ENCODE data around the gene SUN1.

Gene SUN1

GRCh38 chr7:816300-816750, 16.0 kb upstream of the SUN1 start:
- Histone ChIP-seq H3K27ac (peak overlapping the region; percentile 95 to 97), H3K9me3 (no peaks in the 10 kb centered on the region), H3K4me1 (peaks cover 5 to 74% (median 52%) of the 10 kb centered on the region in 4 donors), H3K27me3 (no peaks in the 10 kb centered on the region), H3K4me3 (peak overlapping the region; percentile 96 to 97), H3K36me3 (no peaks in the 10 kb centered on the region)
- intact Hi-C loops (cut with DNase I; ENCODE audit: low total_unique reads) = loop anchor here (10.0 kb wide), 1 partner anchor 58 kb away; the partner anchor contains the start of gene GET4
- peak; percentile 99 for DNase-seq
- TF ChIP-seq CTCF (IDR thresholded peaks at IDR 0.05) = no peak

GRCh38 chr7:816751-817671, 15.3 kb upstream of the SUN1 start:
- TF ChIP-seq CTCF (IDR thresholded peaks at IDR 0.05) = no peak
- Histone ChIP-seq H3K27me3 (no peaks in the 10 kb centered on the region), H3K27ac (peak overlapping the region; percentile 95 to 97), H3K4me1 (peaks cover 5 to 75% (median 52%) of the 10 kb centered on the region in 4 donors), H3K4me3 (peak overlapping the region; percentile 96 to 97), H3K9me3 (no peaks in the 10 kb centered on the region), H3K36me3 (no peaks in the 10 kb centered on the region)
- intact Hi-C loops (cut with DNase I; ENCODE audit: low total_unique reads) = loop anchor here (10.0 kb wide), 1 partner anchor 58 kb away; the partner anchor contains the start of gene GET4
- DNase-seq = no peak

- peak overlapping the region; percentile 95 to 97 for H3K27ac ChIP-seq
- H3K4me1 ChIP-seq = peaks cover 5 to 76% (median 54%) of the 10 kb centered on the region in 4 donors
- DNase-seq = no peak
- no peaks in the 10 kb centered on the region for H3K27me3 ChIP-seq
- peaks cover 0 to 6% (median 0%) of the 10 kb centered on the region in 3 donors for H3K36me3 ChIP-seq
- intact Hi-C loops (cut with DNase I; ENCODE audit: low total_unique reads) = loop anchor here (10.0 kb wide), 1 partner anchor 57 kb away; the partner anchor contains the start of gene GET4
- peak; percentile 32 to 43 for TF ChIP-seq CTCF (IDR thresholded peaks at IDR 0.05)
- H3K9me3 ChIP-seq = no peaks in the 10 kb centered on the region
- peak overlapping the region; percentile 96 to 97 for H3K4me3 ChIP-seq
Observed at GRCh38 chr7:818031-818699, 14.1 kb upstream of the SUN1 start.

- intact Hi-C loops (cut with DNase I; ENCODE audit: low total_unique reads) = no loop called here
- Histone ChIP-seq H3K36me3 (peaks cover 0 to 6% (median 0%) of the 10 kb centered on the region in 3 donors), H3K4me1 (peaks cover 0 to 83% (median 58%) of the 10 kb centered on the region in 4 donors), H3K9me3 (no peaks in the 10 kb centered on the region), H3K27ac (peak overlapping the region in 1 of 2 donors; percentile 4), H3K27me3 (no peaks in the 10 kb centered on the region), H3K4me3 (no peak overlapping the region)
- no peak for TF ChIP-seq CTCF (IDR thresholded peaks at IDR 0.05)
- DNase-seq = no peak
Observed at GRCh38 chr7:820341-820740, 11.9 kb upstream of the SUN1 start.

GRCh38 chr7:821688-822087, 10.6 kb upstream of the SUN1 start:
- Histone ChIP-seq H3K4me3 (no peak overlapping the region), H3K27ac (peak overlapping the region; percentile 68 to 87), H3K36me3 (peaks cover 0 to 12% (median 0%) of the 10 kb centered on the region in 3 donors), H3K9me3 (no peaks in the 10 kb centered on the region), H3K27me3 (no peaks in the 10 kb centered on the region), H3K4me1 (peaks cover 0 to 88% (median 59%) of the 10 kb centered on the region in 4 donors)
- DNase-seq = no peak
- peak; percentile 18 to 28 for TF ChIP-seq CTCF (IDR thresholded peaks at IDR 0.05)
- intact Hi-C loops (cut with DNase I; ENCODE audit: low total_unique reads) = no loop called here
